Panc1 (cell line): ENCODE results near the gene FIBCD1. TPM values are rescaled to one million over a fixed set of nuclear protein-coding genes. Genes with fewer than 3 reads are reported as not detected.

ENCODE experiments used
- ATAC-seq: fragments of 200-7000 bp; cut with Tn5 transposase; 2 replicates; pipeline ENCODE4 v1.9.1; 2020; ENCODE audit warnings: mild to moderate bottlenecking, moderate library complexity
- BruUV-seq: library from RNA; stranded (reverse); fragments of 400-500 nt; replicated peaks from 2 replicates; lab custom pipeline; 2021; lab: Mats Ljungman, UMichigan
- CTCF ChIA-PET: fragments of 300-600 bp; sonication (Branson Sonifier 250); formaldehyde crosslinking; loops from one replicate; lab custom pipeline; 2022; ENCODE audit warnings: antibody characterized with exemption; lab: Charles Lee
- POLR2A ChIA-PET: fragments of 300-600 bp; sonication (Branson Sonifier 250); formaldehyde crosslinking; loops from one replicate; lab custom pipeline; 2022; ENCODE audit warnings: antibody characterized with exemption; lab: Charles Lee
- DNase-seq: peaks from one replicate; pipeline ENCODE4 v3.0.0-alpha.2; 2010; ENCODE audit warnings: low read depth, low spot score
- H3K27ac ChIP-seq: 2 replicates; pipeline ENCODE4 v1.5.1; 2011; ENCODE audit warnings: mild to moderate bottlenecking, low read length, inconsistent platforms
- H3K27me3 ChIP-seq: fragments of 200-500 bp; sonication (Bioruptor generic); 2 replicates; pipeline ENCODE4 v1.6.0; 2014; ENCODE audit warnings: low read length, inconsistent platforms; ENCODE audit not compliant: control insufficient read depth, insufficient read depth
- H3K36me3 ChIP-seq: fragments of 200-500 bp; sonication (Bioruptor generic); 2 replicates; pipeline ENCODE4 v1.5.1; 2014; ENCODE audit warnings: inconsistent platforms, mild to moderate bottlenecking, low read length, moderate library complexity; ENCODE audit not compliant: control insufficient read depth, insufficient read depth
- H3K4me1 ChIP-seq: 2 replicates; pipeline ENCODE4 v1.5.1; 2011; ENCODE audit warnings: inconsistent platforms, mild to moderate bottlenecking, low read length, moderate library complexity; ENCODE audit not compliant: control insufficient read depth, insufficient read depth
- H3K4me3 ChIP-seq, 2 experiments: 2 replicates each; pipeline ENCODE4 v1.5.1; 2011 to 2012; ENCODE audit warnings: low read depth in 2 of 2, low read length in 2 of 2, mild to moderate bottlenecking in 2 of 2, inconsistent platforms in 1 of 2, moderate library complexity in 1 of 2
- H3K9me3 ChIP-seq: fragments of 200-500 bp; sonication (Bioruptor generic); 2 replicates; pipeline ENCODE4 v1.5.1; 2014; ENCODE audit warnings: low read depth, mild to moderate bottlenecking, inconsistent platforms, low read length, moderate library complexity; ENCODE audit not compliant: control insufficient read depth, insufficient read depth
- CTCF ChIP-seq: fragments of 450-650 bp; IDR thresholded peaks from 2 replicates; pipeline ENCODE4 v1.5.1; 2017; ENCODE audit warnings: mild to moderate bottlenecking
- POLR2AphosphoS5 ChIP-seq: IDR thresholded peaks from 2 replicates; pipeline ENCODE4 v1.6.1; 2012; ENCODE audit warnings: mild to moderate bottlenecking, low read depth, low read length, moderate library complexity
- REST ChIP-seq, 2 experiments: IDR thresholded peaks; 2 replicates each; pipeline ENCODE4 v1.6.1; 2011 to 2012; ENCODE audit warnings: low read depth in 2 of 2, control low read depth in 1 of 2, low read length in 1 of 2, mild to moderate bottlenecking in 1 of 2, moderate library complexity in 1 of 2; ENCODE audit not compliant: insufficient read depth in 1 of 2
- SIN3A ChIP-seq: IDR thresholded peaks from 2 replicates; pipeline ENCODE4 v1.6.1; 2012; ENCODE audit warnings: low read depth, mild to moderate bottlenecking, low read length, moderate library complexity, borderline replicate concordance; ENCODE audit not compliant: insufficient read depth
- TCF7L2 ChIP-seq: IDR thresholded peaks from 2 replicates; pipeline ENCODE4 v1.6.1; 2011; ENCODE audit warnings: mild to moderate bottlenecking, low read depth, low read length, inconsistent platforms
- in situ Hi-C: cut with HindIII; loops from 2 replicates; pipeline ENCODE4 v1.10.0; 2016; ENCODE audit warnings: low sequenced_read_pairs, low pct_unique_long_range_greater_than_20kb
- intact Hi-C: fragments of 100-400 bp; cut with micrococcal nuclease; formaldehyde crosslinking; loops from one replicate; pipeline ENCODE4 v1.10.0; 2022; ENCODE audit not compliant: unreplicated experiment
- total RNA-seq: library from RNA; stranded (reverse); gene quantifications from one replicate; pipeline ENCODE4 v1.2.1, GENCODE V29; 2021; ENCODE audit not compliant: unreplicated experiment

The FIBCD1 gene
- total RNA-seq, 1 experiment from 2014 or later: 16.3 TPM

- Histone ChIP-seq H3K4me3 (no peak overlapping the region), H3K9me3 (no peaks in the 10 kb centered on the region), H3K36me3 (peaks cover 5% of the 10 kb centered on the region; the same call in 1 of the 2 replicates), H3K27ac (no peak overlapping the region), H3K4me1 (no peaks in the 10 kb centered on the region), H3K27me3 (no peaks in the 10 kb centered on the region)
- TF ChIP-seq SIN3A (no peak), CTCF (no peak), POLR2AphosphoS5 (no peak), REST (IDR thresholded peaks at IDR 0.05; ENCODE audit: insufficient read depth in 1 of 2, low read depth in 2 of 2, low read length in 1 of 2) (no peak), TCF7L2 (no peak)
- ATAC-seq (no peak), DNase-seq (no peak)
- no TSS peak for BruUV-seq
- in situ Hi-C loops: no loop called here
- CTCF ChIA-PET: no interaction called here
- POLR2A ChIA-PET: no interaction called here
- intact Hi-C loops: loop anchor here (5.0 kb wide), 1 partner anchor 125 kb away; no protein-coding TSS in a partner anchor
Measured at GRCh38 chr9:130872508-130872907, 66.5 kb downstream of the FIBCD1 start.

GRCh38 chr9:130872093-130872492, 67.0 kb downstream of the FIBCD1 start:
- ATAC-seq: no peak
- no peak for DNase-seq
- H3K27me3 ChIP-seq: no peaks in the 10 kb centered on the region
- TF ChIP-seq SIN3A: no peak
- TF ChIP-seq POLR2AphosphoS5: no peak
- TF ChIP-seq CTCF: no peak
- no peak for TF ChIP-seq REST (IDR thresholded peaks at IDR 0.05; ENCODE audit: insufficient read depth in 1 of 2, low read depth in 2 of 2, low read length in 1 of 2)
- TF ChIP-seq TCF7L2: no peak
- in situ Hi-C loops: no loop called here
- BruUV-seq: no TSS peak
- H3K36me3 ChIP-seq: peaks cover 4% of the 10 kb centered on the region; the same call in 1 of the 2 replicates
- POLR2A ChIA-PET: no interaction called here
- H3K4me1 ChIP-seq: no peaks in the 10 kb centered on the region
- H3K9me3 ChIP-seq: no peaks in the 10 kb centered on the region
- H3K4me3 ChIP-seq: no peak overlapping the region
- H3K27ac ChIP-seq: no peak overlapping the region
- CTCF ChIA-PET: no interaction called here
- intact Hi-C loops: loop anchor here (5.0 kb wide), 1 partner anchor 125 kb away; no protein-coding TSS in a partner anchor
